Hepatocyte (in vitro differentiated cells): ENCODE measurements around the gene GATA5.

Source experiments
- CTCF ChIP-seq: fragments of 200-600 bp; sonication (generic); IDR thresholded peaks from 2 replicates; pipeline ENCODE4 v1.5.1; 2016; ENCODE audit warnings: antibody characterized with exemption, mild to moderate bottlenecking; ENCODE audit not compliant: poor library complexity
- EZH2 ChIP-seq: fragments of 200-600 bp; sonication (generic); IDR thresholded peaks from 2 replicates; pipeline ENCODE4 v1.6.1; 2016; ENCODE audit warnings: antibody characterized with exemption, mild to moderate bottlenecking, borderline replicate concordance

GRCh38 chr20:62436692-62437091 lies 39.1 kb downstream of the GATA5 start:
- TF ChIP-seq CTCF (no peak), EZH2 (no peak)
